Chondrocyte (in vitro differentiated cells): ENCODE results near the gene ZNF835. TPM values are rescaled to one million over a fixed set of nuclear protein-coding genes. Genes with fewer than 3 reads are reported as not detected.

Experiments
- DNase-seq: peaks from one replicate; pipeline ENCODE4 v3.0.0; 2021; ENCODE audit warnings: mixed read lengths, low spot score
- H3K27ac Mint-ChIP-seq: one replicate; pipeline ENCODE4 v1.8.0; 2021; ENCODE audit warnings: mild to moderate bottlenecking, moderate library complexity, mixed read lengths; ENCODE audit not compliant: unreplicated experiment
- H3K27me3 Mint-ChIP-seq: 2 replicates; pipeline ENCODE4 v1.8.0; 2021; ENCODE audit warnings: low read depth, mixed read lengths
- H3K36me3 Mint-ChIP-seq: 2 replicates; pipeline ENCODE4 v1.8.0; 2021; ENCODE audit warnings: low read depth, mixed read lengths
- H3K4me1 Mint-ChIP-seq: 2 replicates; pipeline ENCODE4 v1.8.0; 2021; ENCODE audit warnings: low read depth, mild to moderate bottlenecking, mixed read lengths
- H3K4me3 Mint-ChIP-seq: one replicate; pipeline ENCODE4 v1.8.0; 2021; ENCODE audit warnings: mild to moderate bottlenecking, moderate library complexity, mixed read lengths; ENCODE audit not compliant: unreplicated experiment
- H3K9me3 Mint-ChIP-seq: 2 replicates; pipeline ENCODE4 v1.8.0; 2021; ENCODE audit warnings: low read depth, mixed read lengths
- total RNA-seq: library from RNA; stranded (reverse); gene quantifications from 3 replicates; pipeline ENCODE4 v1.2.1, GENCODE V29; 2021
- TF ChIP-seq, protein P1 (sequence below): fragments of 200-600 bp; sonication (generic); IDR thresholded peaks from 2 replicates; pipeline ENCODE4 v1.5.0; 2021; ENCODE audit warnings: antibody characterized with exemption, mild to moderate bottlenecking, moderate library complexity

Gene ZNF835
- total RNA-seq, 1 donor from 2014 or later = not detected

DNA sequence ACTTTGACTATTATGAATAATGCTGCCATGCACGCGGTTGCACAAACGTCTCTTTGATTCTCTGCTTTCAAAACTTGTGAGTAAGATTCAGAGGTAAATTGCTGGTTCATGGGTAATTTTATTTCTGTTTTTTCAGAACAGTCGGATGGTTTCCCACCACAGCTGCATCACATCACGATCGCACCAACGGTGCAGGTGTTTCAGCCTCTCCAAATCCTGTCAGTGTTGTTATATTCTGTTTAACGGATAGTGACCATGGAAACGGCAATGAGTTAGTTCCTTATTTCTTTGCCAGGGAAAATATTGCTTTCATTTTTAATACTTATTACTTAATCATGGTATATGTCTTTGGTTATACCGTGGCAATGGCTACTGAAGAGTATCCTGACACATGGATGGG lies 19.1 kb upstream of the ZNF835 start:
- Mint-ChIP-seq H3K9me3 (peaks cover 41% of the 10 kb centered on the region), H3K4me3 (no peak overlapping the region), H3K27ac (no peak overlapping the region), H3K4me1 (no peaks in the 10 kb centered on the region), H3K36me3 (no peaks in the 10 kb centered on the region), H3K27me3 (no peaks in the 10 kb centered on the region)
- TF ChIP-seq, protein P1, sequence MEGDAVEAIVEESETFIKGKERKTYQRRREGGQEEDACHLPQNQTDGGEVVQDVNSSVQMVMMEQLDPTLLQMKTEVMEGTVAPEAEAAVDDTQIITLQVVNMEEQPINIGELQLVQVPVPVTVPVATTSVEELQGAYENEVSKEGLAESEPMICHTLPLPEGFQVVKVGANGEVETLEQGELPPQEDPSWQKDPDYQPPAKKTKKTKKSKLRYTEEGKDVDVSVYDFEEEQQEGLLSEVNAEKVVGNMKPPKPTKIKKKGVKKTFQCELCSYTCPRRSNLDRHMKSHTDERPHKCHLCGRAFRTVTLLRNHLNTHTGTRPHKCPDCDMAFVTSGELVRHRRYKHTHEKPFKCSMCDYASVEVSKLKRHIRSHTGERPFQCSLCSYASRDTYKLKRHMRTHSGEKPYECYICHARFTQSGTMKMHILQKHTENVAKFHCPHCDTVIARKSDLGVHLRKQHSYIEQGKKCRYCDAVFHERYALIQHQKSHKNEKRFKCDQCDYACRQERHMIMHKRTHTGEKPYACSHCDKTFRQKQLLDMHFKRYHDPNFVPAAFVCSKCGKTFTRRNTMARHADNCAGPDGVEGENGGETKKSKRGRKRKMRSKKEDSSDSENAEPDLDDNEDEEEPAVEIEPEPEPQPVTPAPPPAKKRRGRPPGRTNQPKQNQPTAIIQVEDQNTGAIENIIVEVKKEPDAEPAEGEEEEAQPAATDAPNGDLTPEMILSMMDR = no peak
- DNase-seq = no peak

DNA sequence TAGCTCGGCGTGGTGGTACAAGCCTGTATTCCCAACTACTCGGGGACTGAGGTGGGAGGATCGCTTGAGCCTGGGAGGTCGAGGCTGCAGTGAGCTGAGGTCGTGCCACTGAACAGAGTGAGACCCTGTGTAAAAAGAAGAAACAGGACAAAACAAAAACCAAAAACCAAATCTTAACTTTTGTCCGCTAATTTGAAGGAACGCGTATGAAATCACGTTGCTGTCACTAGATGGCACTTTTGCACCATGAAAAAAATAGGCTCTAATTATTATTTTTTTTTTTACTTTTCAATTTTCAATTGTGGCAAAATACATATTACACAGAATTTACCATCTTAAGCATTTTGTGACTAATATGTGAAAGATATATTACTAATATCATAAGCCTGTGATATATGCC lies 17.6 kb upstream of the ZNF835 start:
- no peak for DNase-seq
- Mint-ChIP-seq H3K4me1 (no peaks in the 10 kb centered on the region), H3K4me3 (no peak overlapping the region), H3K27ac (no peak overlapping the region), H3K27me3 (no peaks in the 10 kb centered on the region), H3K9me3 (peaks cover 50% of the 10 kb centered on the region), H3K36me3 (no peaks in the 10 kb centered on the region)
- TF ChIP-seq, protein P1 = peak; percentile 18

DNA sequence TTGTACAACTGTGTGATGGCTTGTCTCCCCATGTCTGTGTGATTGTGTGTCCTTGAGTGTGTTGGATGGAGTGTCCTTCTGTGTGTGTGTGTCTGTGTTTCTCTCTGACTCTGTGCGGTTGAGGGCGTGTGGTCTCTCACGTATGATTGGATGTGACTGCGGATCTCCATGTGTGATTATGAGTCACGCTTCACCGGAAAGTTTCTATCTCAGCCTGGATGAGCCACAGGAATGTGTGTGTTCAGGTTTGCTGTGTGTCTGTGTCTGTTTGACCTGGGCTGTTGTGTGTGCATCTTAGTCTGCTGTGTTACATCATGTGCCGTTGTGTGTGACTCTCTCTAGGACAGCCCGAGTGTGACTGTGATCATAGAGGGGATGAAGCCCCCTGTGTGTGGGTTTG lies 15.5 kb upstream of the ZNF835 start:
- Mint-ChIP-seq H3K4me1 (no peaks in the 10 kb centered on the region), H3K27me3 (no peaks in the 10 kb centered on the region), H3K9me3 (peaks cover 42% of the 10 kb centered on the region), H3K36me3 (no peaks in the 10 kb centered on the region), H3K4me3 (no peak overlapping the region), H3K27ac (no peak overlapping the region)
- DNase-seq = no peak
- TF ChIP-seq, protein P1 = no peak

DNA sequence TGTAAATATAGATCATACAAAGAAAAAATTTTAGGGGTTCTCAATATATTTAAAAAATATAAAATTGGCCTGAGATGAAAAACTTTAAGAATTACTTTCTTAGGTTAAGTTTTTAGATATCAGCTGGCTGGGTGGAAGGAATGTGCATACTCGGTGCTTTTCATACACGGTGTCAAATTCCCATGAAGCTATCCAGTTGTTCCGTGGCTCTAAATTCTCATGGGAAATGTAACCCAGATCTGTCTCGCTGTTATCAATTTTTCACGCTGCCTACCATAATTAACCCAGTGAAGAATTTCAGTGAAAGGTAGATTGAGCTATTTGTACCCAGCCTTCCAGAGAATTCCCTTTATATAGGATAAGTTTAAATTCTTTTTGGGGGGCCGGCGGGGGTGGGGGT lies 11.6 kb upstream of the ZNF835 start:
- Mint-ChIP-seq H3K27me3 (no peaks in the 10 kb centered on the region), H3K9me3 (peaks cover 53% of the 10 kb centered on the region), H3K4me1 (no peaks in the 10 kb centered on the region), H3K36me3 (no peaks in the 10 kb centered on the region), H3K27ac (no peak overlapping the region), H3K4me3 (no peak overlapping the region)
- DNase-seq = no peak
- TF ChIP-seq, protein P1 = no peak

DNA sequence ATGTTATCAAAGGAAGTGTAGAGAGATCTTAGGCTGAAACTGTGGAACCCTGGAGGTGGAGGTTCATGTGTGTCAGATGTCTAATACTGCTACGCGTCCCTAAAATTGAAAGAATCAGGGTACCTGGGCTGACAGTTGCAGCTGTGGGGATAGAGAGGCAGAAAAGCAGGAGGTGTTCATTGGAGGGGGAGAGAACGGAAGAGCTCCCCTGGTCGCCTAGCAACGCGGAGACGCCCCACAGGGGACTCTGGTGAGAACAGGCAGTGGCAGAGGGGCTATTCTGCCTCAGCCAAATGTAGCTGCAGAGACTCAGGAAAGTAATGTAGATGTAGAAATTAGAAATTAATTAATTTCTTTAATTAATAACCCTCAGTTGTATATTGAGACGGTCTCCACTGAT lies 10.1 kb upstream of the ZNF835 start:
- TF ChIP-seq, protein P1 = no peak
- H3K27ac Mint-ChIP-seq = no peak overlapping the region
- no peak for DNase-seq
- peaks cover 51% of the 10 kb centered on the region for H3K9me3 Mint-ChIP-seq
- no peaks in the 10 kb centered on the region for H3K27me3 Mint-ChIP-seq
- H3K4me3 Mint-ChIP-seq = no peak overlapping the region
- H3K4me1 Mint-ChIP-seq = no peaks in the 10 kb centered on the region
- H3K36me3 Mint-ChIP-seq = no peaks in the 10 kb centered on the region
